Upper lobe of right lung (tissue), 1 donor: ENCODE measurements around the gene LAMP2. TPM values are rescaled to one million over a fixed set of nuclear protein-coding genes. Genes with fewer than 3 reads are reported as not detected.
A peak's percentile ranks its signal among the peaks of the same experiment; 100 is the strongest.

ENCODE experiments used
- ATAC-seq: fragments of 200-7000 bp; cut with Tn5 transposase; one replicate; pipeline ENCODE4 v1.9.1; 2020; ENCODE audit warnings: mild to moderate bottlenecking, moderate library complexity
- DNase-seq: peaks from one replicate; pipeline ENCODE4 v3.0.0-alpha.2; 2020
- H3K27ac ChIP-seq: fragments of 200-600 bp; one replicate; pipeline ENCODE4 v1.8.0; 2022
- H3K27me3 ChIP-seq: fragments of 200-600 bp; one replicate; pipeline ENCODE4 v1.8.0; 2022; ENCODE audit warnings: mild to moderate bottlenecking
- H3K36me3 ChIP-seq: fragments of 200-600 bp; one replicate; pipeline ENCODE4 v1.8.0; 2022
- H3K4me1 ChIP-seq: fragments of 200-600 bp; one replicate; pipeline ENCODE4 v1.8.0; 2022
- H3K4me3 ChIP-seq: fragments of 200-600 bp; one replicate; pipeline ENCODE4 v1.8.0; 2022; ENCODE audit warnings: mild to moderate bottlenecking
- H3K9me3 ChIP-seq: fragments of 200-600 bp; one replicate; pipeline ENCODE4 v1.8.0; 2022
- intact Hi-C: fragments of 100-400 bp; cut with DNase I; formaldehyde crosslinking; loops from one replicate; pipeline ENCODE4 v1.11.0; 2022
- total RNA-seq: library from RNA; stranded (reverse); fragmentation: NEBNext Ultra II Directional; extraction: Animal tissue kit (Norgen Biotek cat#: 25700); gene quantifications from one replicate; pipeline ENCODE4 v1.2.1, GENCODE V29; 2021
- TF ChIP-seq, protein P1 (sequence below): fragments of 200-600 bp; IDR thresholded peaks from one replicate; pipeline ENCODE4 v1.8.0; 2022; ENCODE audit warnings: antibody characterized with exemption
- donor health status: DM: no; HTN: yes; CAD: no; lungs with severe emphysema.

Gene LAMP2
- total RNA-seq, 1 donor from 2014 or later, result 138 TPM

DNA sequence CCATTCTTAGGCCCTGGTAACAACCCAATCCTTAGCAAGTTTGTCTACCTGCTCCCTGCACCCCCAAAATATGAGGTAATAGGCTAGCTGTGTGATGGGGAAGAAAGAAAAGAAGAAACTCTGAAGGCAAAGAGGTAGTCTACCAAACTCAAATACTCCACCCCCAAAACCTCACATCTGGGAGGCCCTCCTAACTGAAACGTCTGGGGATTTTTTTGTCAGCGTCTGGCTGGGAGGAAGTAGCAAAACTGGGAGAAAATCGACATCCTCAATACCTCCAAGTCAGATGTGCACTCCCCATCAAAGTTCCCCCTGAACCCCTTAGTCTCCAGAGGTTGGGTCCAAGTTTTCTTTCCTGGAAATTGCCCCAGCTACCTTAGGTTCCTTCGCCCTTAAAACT, 1.0 kb downstream of the LAMP2 start:
- no peaks in the 10 kb centered on the region for H3K36me3 ChIP-seq
- H3K27me3 ChIP-seq, result no peaks in the 10 kb centered on the region
- DNase-seq (no peak), ATAC-seq (no peak)
- H3K27ac ChIP-seq, result peak overlapping the region; percentile 90
- peak overlapping the region; percentile 61 for H3K4me3 ChIP-seq
- peaks cover 4% of the 10 kb centered on the region for H3K4me1 ChIP-seq
- TF ChIP-seq, protein P1, sequence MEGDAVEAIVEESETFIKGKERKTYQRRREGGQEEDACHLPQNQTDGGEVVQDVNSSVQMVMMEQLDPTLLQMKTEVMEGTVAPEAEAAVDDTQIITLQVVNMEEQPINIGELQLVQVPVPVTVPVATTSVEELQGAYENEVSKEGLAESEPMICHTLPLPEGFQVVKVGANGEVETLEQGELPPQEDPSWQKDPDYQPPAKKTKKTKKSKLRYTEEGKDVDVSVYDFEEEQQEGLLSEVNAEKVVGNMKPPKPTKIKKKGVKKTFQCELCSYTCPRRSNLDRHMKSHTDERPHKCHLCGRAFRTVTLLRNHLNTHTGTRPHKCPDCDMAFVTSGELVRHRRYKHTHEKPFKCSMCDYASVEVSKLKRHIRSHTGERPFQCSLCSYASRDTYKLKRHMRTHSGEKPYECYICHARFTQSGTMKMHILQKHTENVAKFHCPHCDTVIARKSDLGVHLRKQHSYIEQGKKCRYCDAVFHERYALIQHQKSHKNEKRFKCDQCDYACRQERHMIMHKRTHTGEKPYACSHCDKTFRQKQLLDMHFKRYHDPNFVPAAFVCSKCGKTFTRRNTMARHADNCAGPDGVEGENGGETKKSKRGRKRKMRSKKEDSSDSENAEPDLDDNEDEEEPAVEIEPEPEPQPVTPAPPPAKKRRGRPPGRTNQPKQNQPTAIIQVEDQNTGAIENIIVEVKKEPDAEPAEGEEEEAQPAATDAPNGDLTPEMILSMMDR, result no peak
- H3K9me3 ChIP-seq, result no peaks in the 10 kb centered on the region
- intact Hi-C loops, result no loop called here

DNA sequence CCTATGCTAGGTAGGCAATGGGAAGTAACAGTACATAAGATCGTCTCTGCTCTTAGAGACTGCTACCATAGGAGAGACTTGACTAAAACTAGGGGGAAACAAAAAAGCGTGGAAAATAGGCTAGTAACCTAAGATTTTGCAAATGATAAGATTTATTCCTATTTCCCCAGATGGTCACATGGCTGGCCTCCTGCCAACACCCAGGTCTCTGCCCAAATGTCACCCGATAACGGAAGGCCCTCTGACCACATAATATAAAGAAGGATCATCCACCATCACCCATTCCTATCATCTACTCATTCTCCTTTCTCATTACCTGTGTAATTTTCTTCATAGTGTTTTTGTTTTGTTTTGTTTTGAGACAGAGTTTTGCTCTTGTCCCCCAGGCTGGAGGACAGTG, 4.7 kb downstream of the LAMP2 start:
- no peak for ATAC-seq
- Histone ChIP-seq H3K9me3 (no peaks in the 10 kb centered on the region), H3K27me3 (no peaks in the 10 kb centered on the region), H3K4me1 (peaks cover 6% of the 10 kb centered on the region), H3K27ac (no peak overlapping the region), H3K36me3 (no peaks in the 10 kb centered on the region), H3K4me3 (no peak overlapping the region)
- DNase-seq, result no peak
- intact Hi-C loops, result no loop called here
- TF ChIP-seq, protein P1, result no peak

DNA sequence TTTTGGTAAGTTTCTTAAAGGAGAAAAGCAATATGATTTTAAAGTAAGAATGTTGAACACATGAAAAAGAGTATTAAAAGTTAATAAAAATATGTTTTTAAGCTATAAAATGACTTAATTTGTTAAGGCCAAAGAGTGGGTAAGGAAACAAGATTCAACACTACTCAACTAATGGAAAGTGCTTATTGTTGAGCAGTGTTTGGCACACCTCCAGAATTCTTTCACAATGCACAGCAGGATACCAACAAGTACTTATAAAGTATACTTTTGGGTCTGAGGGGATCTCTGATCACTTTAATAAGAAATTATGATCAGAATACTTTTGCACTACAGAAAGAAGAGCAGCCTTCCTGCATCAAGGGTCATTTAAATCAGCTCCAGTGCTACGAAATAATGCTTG, 5.9 kb downstream of the LAMP2 start:
- DNase-seq (no peak), ATAC-seq (no peak)
- intact Hi-C loops, result no loop called here
- TF ChIP-seq, protein P1, result no peak
- Histone ChIP-seq H3K27ac (no peak overlapping the region), H3K27me3 (no peaks in the 10 kb centered on the region), H3K9me3 (no peaks in the 10 kb centered on the region), H3K4me1 (peaks cover 8% of the 10 kb centered on the region), H3K36me3 (no peaks in the 10 kb centered on the region), H3K4me3 (no peak overlapping the region)

DNA sequence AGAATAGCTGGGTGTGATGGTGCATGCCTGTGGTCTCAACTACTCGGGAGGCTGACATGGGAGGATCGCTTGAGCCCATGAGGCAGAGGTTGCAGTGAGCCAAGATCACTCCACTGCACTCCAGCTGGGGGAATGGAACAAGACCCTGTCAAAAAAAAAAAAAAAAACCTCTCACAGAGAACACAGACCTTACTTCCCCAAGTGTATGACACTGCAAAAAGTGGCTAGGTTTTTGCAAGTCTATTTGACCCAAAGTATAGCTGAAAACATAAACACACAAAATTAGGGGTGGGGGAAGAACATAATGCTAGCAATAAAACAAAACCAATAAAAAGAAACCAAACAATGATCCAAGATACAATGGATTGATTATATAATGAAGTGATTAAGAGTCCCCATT, 6.7 kb downstream of the LAMP2 start:
- H3K9me3 ChIP-seq, result no peaks in the 10 kb centered on the region
- DNase-seq (no peak), ATAC-seq (no peak)
- peaks cover 17% of the 10 kb centered on the region for H3K4me1 ChIP-seq
- H3K27me3 ChIP-seq, result no peaks in the 10 kb centered on the region
- intact Hi-C loops, result no loop called here
- H3K4me3 ChIP-seq, result no peak overlapping the region
- no peaks in the 10 kb centered on the region for H3K36me3 ChIP-seq
- H3K27ac ChIP-seq, result no peak overlapping the region
- TF ChIP-seq, protein P1, result no peak

DNA sequence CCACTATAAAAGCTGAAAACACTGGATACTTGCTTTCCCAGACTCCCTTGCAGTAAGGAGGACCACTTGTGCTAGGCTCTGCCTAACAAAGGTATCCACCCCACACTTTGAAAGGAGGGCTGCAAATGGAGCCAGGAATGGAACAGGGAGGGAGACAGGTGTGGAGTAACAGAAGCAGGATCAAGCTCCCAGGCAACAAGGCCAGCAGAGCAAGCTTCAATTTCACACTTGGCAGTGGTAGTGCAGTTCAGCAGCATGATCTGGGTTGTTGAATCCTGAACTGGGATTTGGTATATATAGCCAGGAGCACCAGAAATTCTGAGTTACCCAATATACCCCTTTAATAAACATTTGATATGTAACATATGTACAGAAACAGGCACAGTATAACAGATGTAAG, 9.8 kb downstream of the LAMP2 start:
- H3K27ac ChIP-seq, result no peak overlapping the region
- H3K4me1 ChIP-seq, result peaks cover 22% of the 10 kb centered on the region
- H3K9me3 ChIP-seq, result no peaks in the 10 kb centered on the region
- DNase-seq (no peak), ATAC-seq (no peak)
- H3K27me3 ChIP-seq, result no peaks in the 10 kb centered on the region
- H3K4me3 ChIP-seq, result no peak overlapping the region
- peaks cover 4% of the 10 kb centered on the region for H3K36me3 ChIP-seq
- intact Hi-C loops, result no loop called here
- TF ChIP-seq, protein P1, result no peak

DNA sequence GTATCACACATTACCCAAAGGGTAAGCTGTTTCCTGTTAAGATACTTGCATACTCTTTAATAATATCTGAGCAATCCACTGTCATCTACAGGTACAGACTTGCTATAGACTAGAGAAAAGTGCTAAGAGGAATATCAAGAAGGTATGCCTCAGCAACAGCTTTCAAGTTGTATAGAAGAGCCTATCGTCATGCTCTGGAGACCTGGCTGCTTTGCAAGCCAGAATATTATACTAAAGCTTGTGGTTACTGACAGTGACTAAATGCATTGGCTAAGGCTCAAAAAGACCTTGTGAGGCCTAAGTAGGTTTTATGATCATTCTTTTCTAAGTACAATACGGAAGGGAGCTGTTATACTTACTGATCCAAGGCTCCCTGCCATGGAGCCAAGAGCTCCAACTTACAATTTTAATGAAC, 11.3 kb downstream of the LAMP2 start:
- H3K4me3 ChIP-seq, result no peak overlapping the region
- no peaks in the 10 kb centered on the region for H3K9me3 ChIP-seq
- DNase-seq (no peak), ATAC-seq (no peak)
- peaks cover 4% of the 10 kb centered on the region for H3K36me3 ChIP-seq
- no peak overlapping the region for H3K27ac ChIP-seq
- H3K4me1 ChIP-seq, result peaks cover 16% of the 10 kb centered on the region
- no peaks in the 10 kb centered on the region for H3K27me3 ChIP-seq
- TF ChIP-seq, protein P1, result no peak
- intact Hi-C loops, result no loop called here
